T-helper 1 cell (primary cell): Measurements from ENCODE around the gene MEST.
"Not testable (repeated sequence)": the region's sequence is repeated elsewhere in the genome, so short reads cannot be mapped to it uniquely, and the experiment has no call there.

Experiments used
- DNase-seq, 5 donors: peaks; one replicate each; pipeline ENCODE4 v3.0.0-alpha.2; 2012 to 2020

MEST gene

DNA sequence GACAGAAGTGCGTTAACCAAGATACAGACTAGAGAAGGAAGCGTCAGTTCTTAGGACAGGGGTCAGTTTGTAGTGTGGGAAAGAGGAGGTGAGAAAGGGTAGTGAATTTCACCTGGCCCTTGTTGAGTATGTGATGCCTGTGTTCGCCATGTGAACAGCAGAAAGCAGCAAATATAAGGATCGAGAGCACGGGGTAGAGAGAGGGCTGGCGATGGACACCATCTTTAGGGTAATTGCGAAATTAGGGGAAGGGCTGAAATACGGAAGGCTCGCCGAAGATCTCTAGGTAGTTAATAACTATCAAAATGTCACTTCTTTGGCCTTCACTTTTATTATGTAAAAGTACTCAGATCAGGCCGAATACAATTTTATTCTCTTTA lies 6.2 kb upstream of the MEST start:
- DNase-seq, result no peak

DNA sequence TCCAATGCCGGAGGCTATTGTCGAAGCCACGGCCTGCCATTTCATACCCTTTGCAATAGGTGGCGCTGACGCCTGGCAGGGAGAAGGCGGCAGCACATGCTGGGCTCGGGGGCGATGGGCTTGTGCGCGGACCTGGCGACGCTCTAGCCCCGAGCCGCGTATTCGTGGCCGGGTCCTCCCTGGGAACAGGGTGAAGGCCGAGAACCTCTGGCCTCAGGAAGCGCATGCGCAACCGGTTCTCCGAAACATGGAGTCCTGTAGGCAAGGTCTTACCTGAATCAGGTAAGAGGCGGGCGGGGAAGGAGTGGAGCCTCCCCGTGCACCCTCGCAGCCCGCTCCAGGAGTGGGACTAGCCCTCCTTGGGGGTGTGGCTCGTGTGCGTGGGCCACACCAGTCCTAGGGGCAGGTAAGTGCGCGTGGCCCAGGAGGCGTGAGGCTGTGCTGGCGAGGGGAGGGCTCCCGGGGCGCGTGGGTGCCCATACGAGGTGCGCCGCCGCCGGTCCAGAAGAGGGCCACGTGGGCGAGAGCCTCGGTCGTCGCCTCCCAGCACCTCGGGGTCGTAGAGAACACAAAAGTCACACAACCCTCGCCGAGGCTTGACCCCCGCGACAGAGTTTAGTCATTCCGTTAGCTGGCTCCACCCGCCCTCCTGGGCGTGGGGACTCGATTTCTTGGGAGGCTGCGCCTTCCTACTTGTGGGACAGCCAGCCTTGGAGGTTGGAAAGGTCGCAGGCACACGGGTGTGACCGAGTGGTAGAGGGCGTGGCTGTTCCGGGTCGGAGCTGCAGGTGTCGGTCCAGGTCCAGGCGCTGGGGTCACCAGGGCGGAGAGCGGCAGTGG lies 5.6 kb upstream of the MEST start:
- peak; percentile 12 to 53 (median 32) for DNase-seq

DNA sequence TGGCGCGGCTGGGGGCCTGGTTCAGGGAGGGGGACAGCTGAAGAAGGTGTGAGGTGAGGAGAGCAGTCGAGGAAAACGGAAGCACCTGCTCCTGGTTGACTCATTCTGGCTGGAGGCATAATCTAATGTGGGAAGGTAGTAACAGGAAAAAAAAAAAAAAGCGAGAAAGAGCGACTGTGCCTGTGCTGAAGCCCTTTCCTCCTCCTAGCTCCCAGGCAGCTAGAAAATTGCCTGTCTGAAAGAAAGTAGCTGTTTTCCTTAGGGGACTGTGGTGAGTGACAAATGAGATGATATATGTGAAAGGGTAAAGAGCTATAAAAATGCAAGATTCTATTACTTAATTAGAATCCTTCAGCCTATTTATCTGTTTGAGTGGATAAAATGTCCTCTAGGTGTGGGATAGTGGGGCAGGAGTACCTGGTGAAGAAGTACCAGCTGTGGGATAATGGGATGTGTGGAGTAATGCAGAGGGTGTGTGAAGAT lies 4.9 kb upstream of the MEST start:
- no peak for DNase-seq

DNA sequence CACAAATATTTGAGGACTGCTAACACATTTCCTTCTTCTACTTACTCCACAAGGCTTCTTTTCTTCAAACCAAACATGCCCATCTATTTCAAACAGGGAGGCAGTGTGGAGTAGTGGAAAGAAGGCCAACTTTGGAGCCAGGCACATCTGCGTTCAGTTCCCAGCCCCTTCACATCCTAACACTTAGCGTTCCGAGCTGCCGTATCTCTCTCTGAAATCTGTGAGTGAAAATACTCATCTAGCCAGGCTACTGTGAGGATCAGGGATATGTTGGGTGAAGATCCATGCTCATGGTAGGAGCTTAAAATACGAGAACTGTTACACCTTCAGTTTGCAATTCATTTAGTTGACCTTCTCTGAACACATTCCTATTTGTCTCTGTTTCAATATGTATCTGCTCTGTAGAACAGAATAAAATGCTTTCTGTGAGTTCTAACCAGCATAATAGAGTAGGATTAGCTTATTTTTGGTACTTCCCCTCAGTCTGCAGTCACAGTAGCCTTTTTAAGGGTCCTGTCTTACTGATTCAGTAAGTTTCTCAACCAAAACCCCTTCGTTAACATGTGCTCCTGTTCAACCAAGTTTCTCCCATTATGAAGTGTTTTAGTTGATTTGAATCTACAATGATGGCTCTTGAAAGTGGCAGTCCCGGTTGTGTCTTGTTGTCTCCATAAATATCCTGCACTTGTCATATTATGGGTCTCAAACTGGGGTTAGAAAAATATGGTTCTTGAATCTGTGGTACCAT lies 3.3 kb upstream of the MEST start:
- DNase-seq, result no peak

DNA sequence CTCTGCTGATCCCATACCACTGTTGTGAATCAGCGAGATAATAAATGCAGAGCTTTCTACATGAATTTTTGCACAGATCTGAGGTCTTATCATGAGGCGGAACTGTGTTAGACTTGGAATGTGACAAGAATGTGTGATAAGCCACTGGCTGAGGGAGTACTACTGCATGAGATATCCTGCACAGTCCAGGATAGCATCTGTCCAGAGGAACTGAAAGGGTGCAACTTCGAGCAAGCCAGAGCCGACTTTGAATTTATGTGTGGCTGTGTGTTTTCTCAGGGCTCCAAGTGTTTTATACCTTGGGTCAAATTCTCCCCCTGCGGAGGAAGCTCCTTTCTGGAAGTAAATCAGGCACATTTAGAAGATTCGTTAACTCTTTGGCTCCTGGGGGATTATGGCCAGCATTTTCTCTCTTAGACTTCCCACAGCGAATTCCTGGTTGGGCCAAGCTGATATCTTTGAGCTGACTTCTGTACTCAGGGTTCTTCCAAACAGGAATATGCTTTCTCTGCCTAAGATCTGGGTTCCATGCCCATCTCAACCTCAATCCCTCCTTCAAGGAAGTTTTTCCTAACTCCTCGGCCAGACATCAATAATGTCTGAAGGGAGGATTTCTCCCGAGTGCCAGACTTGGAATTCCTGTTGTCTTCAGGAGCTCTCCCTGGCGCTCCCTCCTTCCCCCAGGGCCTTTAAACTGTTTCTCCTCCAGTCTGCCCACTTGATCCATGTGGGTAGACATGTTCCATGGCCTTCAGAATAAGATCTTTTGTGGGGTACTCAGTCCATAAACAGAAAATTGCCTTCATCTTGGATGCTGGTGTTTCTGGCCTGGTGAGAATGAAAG lies 2.5 kb upstream of the MEST start:
- no peak for DNase-seq

DNA sequence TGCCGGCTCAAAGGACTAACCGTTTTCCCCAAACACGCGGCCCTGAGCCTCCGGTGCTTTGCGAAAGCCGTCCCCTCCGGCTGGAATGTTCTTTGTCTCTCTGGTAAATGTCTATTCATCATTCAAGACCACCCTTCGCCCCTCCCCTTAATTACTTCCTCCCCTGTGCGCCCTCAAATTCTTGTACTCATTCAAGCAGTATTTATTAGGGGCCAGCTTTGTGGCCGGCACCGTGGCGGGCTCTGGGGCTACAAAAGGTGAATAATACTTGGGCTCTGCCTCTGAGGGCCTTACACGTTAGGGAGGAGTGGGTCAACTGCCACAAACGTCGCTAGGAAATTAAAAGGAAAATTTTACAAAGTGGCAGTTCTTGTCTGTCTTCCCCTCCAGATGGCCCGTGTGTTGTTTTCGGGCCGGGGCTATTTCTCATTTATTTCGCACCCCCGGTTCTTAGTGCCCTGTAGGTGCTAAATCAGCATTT lies 1.5 kb upstream of the MEST start:
- DNase-seq, result no peak

DNA sequence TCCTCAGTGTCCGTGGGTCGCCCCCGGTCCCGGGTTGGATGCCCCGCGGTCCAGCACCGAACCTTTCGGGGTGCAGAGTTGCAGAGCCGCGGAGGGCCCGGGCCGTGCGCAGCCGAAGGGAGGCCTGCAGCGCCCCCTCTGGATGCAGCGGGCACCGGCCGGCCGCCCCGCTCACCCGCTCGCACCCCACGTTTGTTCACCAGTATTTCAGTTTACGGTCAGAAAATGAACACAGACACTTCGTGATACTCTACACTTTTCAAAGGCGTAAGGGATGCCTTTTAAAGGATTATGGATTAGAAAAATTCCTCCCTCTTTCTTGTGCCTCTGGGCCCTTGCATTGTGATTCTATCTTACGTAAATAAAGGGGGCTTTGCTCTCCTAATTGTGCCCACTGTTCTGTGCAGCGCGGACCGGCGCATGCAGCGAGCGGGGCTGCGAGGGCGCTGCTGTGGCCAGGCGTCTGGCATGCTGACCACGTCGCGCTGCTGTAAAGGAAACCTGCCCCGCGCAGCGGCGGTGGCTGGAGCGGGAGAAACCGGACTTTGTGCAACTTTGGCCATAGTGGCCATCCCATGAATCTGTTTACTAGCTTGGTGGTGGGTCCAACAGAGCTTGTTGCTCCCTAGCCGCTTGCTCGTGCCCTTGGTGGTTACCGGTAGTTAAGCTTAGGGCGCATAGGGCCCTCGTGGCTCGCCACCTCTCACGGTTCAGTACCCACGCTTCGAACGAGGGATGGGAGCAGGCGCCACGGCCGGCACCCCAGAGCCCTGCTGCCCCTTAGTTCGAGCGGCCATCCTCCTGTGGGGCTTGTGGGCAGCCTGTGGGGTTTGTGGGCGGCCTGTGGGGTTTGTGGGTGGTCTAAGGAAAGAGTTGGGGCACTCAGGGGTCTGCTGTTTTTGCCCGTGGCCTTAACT lies 739 bp upstream of the MEST start:
- peak in 2 of 5 donors; percentile 5 to 11 for DNase-seq

DNA sequence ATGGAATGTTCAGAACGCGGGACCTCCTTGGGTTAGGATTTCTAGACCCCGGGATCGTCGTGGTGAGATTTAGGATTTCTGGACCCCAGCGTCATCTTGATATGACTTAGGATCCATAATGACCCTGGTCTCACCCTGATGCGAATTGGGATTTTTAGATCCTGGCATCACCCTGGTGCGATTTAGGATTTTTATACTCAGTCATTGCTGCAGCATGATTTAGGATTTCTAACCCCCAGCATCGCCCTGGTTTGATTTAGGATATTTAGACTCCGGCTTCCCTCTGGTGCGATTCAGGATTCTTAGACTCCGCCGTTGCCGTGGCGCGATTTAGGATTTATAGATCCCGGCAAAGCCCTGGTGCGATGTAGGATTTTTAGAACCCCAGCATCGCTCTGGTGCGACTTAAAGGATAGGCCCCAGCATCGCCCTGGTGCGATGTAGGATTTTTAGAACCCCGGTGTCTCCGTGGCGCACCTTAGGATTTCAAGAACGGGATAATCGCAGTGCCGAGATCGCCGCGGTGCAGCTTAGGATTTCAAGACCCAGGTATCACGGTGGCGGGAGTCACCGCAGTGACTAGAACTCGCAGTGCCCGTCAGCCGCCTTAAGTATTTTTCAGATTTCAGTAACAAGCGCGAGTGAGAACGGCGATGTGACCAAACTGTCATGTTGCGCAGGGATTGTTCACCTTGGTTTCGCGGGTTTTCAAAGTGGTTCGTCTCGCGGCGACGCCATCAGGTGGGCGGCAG lies 814 bp downstream of the MEST start:
- DNase-seq, result no peak

DNA sequence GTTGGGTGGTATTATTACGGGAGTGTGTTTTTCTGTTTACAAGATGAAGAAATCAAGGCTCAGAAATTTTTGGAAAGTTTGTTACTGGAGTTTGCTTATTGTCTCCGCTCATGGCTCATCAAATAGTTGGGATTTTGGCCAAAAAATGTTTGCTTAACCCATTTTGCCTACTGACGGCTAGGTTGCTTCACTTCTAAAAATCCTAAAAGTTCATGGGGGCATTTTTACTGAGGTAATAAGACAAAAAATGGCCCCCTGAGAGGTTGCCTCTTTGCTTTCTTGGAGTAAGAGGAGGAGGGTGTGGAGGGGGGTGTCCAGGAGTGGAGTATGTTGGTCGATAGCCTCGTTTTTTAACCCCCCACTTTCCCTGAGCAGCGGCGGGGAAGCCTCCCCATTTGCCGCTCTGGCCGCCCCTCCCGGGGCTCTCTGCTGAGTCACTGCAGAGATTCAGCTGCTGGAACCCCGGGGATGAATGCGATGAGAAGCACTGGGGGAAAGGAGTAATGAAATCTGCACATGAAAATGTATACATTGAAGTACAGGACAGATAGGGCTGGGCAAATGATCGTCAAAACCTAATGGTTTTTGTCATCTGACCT lies 1.5 kb downstream of the MEST start:
- DNase-seq, result no peak

DNA sequence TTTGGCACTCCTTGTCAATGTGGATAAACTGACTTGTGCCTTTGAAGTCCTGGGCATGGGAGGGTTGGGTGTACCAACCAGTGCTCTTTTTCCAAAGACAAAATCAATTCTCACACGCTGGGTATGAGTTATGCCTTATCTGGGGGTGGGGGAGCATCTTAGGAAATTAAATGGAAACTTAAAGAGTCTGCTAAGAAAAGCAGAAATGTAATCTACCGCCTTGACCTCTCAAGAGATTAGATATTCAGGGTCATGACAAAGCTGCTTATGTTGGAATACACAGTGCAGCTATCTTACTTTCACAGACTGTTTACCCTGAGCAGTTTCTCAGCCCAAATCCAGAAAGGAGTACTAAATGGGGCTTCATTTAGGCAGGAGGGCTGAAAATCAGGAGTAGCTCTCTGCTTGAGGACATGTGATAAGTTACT lies 2.6 kb downstream of the MEST start:
- no peak for DNase-seq

DNA sequence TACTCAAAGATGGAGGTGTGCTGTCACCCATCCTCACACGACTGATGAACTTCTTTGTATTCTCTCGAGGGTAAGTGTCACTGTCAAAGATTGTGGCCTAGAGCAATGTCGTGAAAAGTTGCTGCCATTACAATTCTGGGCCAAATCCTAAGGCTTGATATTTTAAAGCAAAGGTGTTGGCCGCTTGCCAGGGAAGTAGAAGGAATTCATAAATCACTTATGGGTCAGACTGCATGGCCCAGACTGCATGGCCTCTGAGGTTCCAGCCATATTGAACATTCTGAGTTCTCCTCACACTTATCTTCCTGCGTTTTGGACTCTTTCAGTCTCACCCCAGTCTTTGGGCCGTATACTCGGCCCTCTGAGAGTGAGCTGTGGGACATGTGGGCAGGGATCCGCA lies 8.6 kb downstream of the MEST start:
- no peak for DNase-seq

DNA sequence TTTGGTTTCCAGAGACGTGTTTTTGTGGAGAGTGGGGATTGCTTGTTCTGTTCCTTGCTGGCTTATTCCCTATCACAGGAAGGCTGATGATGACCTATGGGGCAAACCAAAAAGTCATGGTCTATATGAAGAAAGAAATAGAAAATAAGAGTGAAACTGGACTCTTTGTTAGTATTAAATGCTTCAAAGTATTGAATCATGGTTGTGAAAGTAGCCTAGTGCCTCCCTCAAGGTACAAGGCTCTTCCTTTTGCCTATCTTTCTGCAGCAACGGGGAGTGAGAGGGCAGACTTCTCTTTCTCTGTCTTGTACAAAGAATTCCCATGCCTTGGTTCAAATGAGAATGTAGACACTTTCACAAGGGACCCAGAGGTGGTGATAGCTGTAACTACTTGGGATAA lies 9.0 kb downstream of the MEST start:
- DNase-seq, result no peak

DNA sequence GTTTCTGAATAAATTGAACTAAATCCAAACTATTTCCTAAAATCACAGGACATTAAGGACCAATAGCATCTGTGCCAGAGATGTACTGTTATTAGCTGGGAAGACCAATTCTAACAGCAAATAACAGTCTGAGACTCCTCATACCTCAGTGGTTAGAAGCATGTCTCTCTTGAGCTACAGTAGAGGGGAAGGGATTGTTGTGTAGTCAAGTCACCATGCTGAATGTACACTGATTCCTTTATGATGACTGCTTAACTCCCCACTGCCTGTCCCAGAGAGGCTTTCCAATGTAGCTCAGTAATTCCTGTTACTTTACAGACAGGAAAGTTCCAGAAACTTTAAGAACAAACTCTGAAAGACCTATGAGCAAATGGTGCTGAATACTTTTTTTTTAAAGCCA lies 13.9 kb downstream of the MEST start:
- no peak for DNase-seq

DNA sequence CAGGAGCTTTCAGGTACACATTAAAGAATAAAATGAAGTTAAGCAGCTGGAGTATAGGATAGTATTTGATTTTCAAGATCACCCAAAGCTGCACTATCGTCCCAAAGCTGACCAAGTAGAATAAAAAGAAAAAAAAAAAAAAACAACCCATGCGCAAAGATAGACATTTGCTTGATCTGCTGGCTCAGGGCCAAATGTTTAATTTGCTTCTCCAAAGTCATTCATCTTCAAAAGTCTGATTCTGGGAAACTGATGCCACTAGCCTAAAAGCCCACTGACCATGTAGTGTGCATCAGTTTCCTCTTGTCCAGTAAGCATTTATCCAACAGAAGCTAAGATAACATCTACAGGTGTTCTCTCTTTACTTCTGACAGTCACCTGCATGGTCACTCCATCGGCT lies 14.5 kb downstream of the MEST start:
- no peak for DNase-seq

DNA sequence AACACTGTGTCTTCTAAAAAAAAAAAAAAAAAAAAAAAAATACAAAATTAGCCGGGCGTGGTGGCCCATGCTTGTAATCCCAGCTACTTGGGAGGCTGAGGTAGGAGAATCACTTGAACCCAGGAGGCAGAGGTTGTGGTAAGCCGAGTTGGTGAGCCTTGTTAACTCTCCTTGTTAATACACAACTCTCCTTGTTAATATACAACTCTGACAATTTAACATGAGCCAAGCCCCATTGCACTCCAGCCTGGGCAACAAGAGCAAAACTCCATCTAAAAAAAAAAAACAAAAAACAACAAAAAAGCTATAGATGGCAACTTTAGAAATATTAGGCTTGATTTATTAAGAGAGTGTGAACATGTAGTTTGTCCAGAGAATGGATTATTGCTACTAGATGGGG lies 20.2 kb downstream of the MEST start:
- not testable (repeated sequence) for DNase-seq

DNA sequence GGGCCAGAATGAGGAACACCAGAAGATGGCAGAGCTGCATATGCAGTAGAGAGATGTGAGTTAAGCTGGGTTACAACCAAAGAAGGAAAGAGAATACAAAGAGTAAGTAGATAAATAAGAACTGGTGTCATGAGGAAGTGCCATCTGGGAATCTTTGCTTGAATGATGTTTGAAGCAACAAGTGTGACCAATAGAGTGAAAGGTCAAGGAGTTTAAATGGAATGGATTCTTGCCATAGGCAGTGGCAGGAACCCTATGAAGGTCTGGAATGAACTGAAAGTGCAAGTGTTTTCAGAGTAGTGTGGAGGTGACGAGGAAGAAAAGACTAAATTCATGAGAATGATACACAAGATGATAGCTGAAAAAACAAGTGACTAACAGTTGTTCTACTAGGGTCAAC lies 21.6 kb downstream of the MEST start:
- DNase-seq, result no peak

DNA sequence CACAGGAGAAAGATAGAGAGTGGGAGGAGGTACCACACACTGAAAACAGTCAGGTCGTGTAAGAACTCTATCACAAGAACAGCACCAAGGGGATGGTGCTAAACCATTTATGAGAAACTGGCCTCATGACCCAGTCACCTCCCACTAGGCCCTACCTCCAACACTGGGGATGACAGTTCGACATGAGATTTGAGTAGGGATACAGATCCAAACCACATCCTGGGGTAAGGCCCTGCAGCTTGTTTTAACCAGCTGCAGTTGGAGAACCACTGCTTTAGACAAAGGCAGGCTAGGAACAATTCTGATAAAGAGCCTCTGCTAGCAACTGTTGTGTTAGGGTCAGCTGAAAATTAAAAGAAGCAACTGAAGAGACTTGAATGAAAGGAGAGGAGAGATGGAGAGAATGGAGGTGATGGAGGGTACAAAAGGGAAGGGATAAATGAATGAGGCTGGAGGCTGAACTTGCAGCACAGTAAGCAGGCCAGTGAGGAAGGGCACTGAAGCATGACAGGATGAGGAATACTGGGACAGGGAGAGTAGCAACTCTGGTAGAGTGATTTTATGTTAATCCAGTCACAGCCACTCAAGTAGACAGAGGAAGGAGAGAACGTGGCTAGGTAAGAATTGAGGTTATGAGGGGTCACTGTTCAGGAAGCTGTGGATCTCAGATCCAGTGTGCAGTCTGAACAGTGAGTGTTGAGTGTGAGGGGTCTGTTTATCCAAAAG lies 23.6 kb downstream of the MEST start:
- no peak for DNase-seq

DNA sequence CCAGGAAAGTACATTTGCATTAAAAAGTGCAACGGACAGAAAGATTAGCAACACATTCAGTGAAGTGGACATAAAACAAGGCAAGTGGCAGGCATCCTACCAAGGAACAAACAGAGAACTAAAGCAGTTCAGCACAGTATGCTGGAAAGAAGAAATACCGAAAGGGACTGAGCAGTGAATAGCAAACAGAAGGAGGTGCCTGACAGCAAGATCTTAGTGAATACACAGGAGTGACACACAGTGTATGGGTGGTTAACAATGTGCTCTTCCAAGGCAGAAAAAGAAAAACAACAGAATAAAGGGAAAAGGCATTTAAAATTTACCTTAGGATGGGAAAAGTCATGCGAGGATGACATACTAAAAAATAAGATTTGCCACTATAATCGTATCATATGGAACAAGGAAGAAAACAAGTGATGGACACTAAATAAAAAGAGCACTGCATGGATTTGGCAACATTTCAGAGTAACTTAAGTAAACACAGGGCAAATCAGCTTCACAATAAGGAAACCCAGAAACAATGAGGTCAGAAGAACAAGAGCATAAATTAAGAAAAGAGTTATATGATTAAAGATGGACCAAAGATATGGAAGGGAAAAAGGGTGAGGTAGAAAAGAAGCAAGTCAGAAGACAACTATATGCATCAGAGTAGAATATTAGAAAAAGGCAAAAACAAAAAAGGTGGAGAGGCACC lies 29.5 kb downstream of the MEST start:
- no peak for DNase-seq

DNA sequence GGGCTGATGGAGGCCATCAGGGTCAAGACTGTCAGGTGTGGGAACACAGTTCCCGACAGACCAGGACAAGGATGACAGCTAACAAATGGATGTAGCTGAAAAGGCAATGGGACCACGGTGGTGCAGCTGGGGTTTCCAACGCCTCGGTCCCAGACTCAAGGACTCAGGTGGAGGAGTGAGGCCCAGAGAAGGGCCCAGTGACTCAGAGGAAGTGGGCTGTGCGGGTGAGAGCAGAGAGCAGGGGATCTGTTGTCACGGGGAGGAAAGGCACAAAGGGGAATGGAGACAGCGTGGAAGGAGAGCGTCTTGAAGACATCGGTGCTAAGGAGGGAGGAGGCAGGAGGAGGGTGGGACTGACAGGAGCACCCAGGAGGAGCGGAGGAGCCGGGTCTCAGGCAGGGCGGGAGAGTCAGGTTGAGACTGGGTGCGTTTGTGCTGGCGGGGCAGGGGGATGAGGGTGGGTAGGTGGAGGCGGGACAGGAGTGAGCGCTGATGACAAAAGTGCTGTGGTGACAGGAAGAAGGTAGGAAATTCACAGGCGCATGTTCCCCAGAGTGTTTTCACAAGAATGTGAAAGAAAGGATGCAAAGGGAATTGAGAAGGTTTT lies 31.7 kb downstream of the MEST start:
- not testable (repeated sequence) for DNase-seq
